GM18909 (cell line): ENCODE data around the gene CBX2.
"Not testable (repeated sequence)": the region's sequence is repeated elsewhere in the genome, so short reads cannot be mapped to it uniquely, and the experiment has no call there.

Source experiments
- ATAC-seq: cut with Tn5 transposase; IDR thresholded peaks from one replicate; pipeline ENCODE4 v1.9.1; 2021; ENCODE audit warnings: mild to moderate bottlenecking; ENCODE audit not compliant: unreplicated experiment, poor library complexity

Gene CBX2

GRCh38 chr17:79742589-79742918, 35.4 kb upstream of the CBX2 start:
- no peak for ATAC-seq

- ATAC-seq, result no peak
Observed at GRCh38 chr17:79742951-79743476, 34.9 kb upstream of the CBX2 start.

GRCh38 chr17:79743614-79744013, 34.3 kb upstream of the CBX2 start:
- ATAC-seq, result no peak

- no peak for ATAC-seq
Observed at GRCh38 chr17:79745641-79746105, 32.3 kb upstream of the CBX2 start.

GRCh38 chr17:79746889-79747507, 30.9 kb upstream of the CBX2 start:
- ATAC-seq, result no peak

- ATAC-seq, result no peak
Observed at GRCh38 chr17:79747508-79748294, 30.2 kb upstream of the CBX2 start.

GRCh38 chr17:79748295-79749099, 29.5 kb upstream of the CBX2 start:
- ATAC-seq, result no peak

- ATAC-seq, result no peak
Observed at GRCh38 chr17:79749156-79749815, 28.7 kb upstream of the CBX2 start.

GRCh38 chr17:79749958-79750357, 28.0 kb upstream of the CBX2 start:
- ATAC-seq, result no peak

GRCh38 chr17:79750650-79751545, 27.1 kb upstream of the CBX2 start:
- no peak for ATAC-seq

GRCh38 chr17:79752175-79752574, 25.8 kb upstream of the CBX2 start:
- ATAC-seq, result no peak

GRCh38 chr17:79754370-79754769, 23.6 kb upstream of the CBX2 start:
- no peak for ATAC-seq

GRCh38 chr17:79754903-79755302, 23.0 kb upstream of the CBX2 start:
- ATAC-seq, result not testable (repeated sequence)

- no peak for ATAC-seq
Observed at GRCh38 chr17:79755591-79755990, 22.4 kb upstream of the CBX2 start.

GRCh38 chr17:79757140-79757745, 20.7 kb upstream of the CBX2 start:
- no peak for ATAC-seq

- no peak for ATAC-seq
Observed at GRCh38 chr17:79758271-79758670, 19.7 kb upstream of the CBX2 start.

- no peak for ATAC-seq
Observed at GRCh38 chr17:79760197-79760906, 17.6 kb upstream of the CBX2 start.

- no peak for ATAC-seq
Observed at GRCh38 chr17:79761894-79762589, 15.9 kb upstream of the CBX2 start.
